Gastrocnemius medialis (tissue), 4 donors: ENCODE data around the gene THPO.

ENCODE experiments used
- POLR2A ChIP-seq, 2 donors: fragments of 450-650 bp; IDR thresholded peaks; one replicate each; pipeline ENCODE4 v1.6.1; 2017; ENCODE audit warnings: antibody characterized with exemption in 2 of 2, mild to moderate bottlenecking in 2 of 2, moderate library complexity in 2 of 2
- TF ChIP-seq, protein P1 (sequence below), 5 experiments: fragments of 450-650 bp in 3 of 5; fragments of 200-600 bp in 2 of 5; sonication (generic) in 2 of 5; IDR thresholded peaks in 4 of 5; conservative IDR thresholded peaks in 1 of 5; 1 replicate in 4 of 5; 2 replicates in 1 of 5; pipeline ENCODE4 v1.5.1; 2016 to 2019; ENCODE audit warnings: antibody characterized with exemption in 5 of 5, mild to moderate bottlenecking in 3 of 5, moderate library complexity in 3 of 5

DNA sequence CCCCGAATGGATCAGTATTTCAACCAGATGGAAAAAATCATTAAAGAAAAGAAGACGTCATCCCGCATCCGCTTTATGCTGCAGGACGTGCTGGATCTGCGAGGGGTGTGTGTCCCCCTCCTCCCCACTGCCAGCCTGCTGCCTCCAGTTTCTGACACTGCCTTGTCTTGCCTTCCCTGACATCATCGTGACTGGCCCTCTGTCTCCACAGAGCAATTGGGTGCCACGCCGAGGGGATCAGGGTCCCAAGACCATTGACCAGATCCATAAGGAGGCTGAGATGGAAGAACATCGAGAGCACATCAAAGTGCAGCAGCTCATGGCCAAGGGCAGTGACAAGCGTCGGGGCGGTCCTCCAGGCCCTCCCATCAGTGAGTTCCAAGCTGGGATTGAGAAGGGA lies 52.7 kb downstream of the THPO start:
- TF ChIP-seq, protein P1, sequence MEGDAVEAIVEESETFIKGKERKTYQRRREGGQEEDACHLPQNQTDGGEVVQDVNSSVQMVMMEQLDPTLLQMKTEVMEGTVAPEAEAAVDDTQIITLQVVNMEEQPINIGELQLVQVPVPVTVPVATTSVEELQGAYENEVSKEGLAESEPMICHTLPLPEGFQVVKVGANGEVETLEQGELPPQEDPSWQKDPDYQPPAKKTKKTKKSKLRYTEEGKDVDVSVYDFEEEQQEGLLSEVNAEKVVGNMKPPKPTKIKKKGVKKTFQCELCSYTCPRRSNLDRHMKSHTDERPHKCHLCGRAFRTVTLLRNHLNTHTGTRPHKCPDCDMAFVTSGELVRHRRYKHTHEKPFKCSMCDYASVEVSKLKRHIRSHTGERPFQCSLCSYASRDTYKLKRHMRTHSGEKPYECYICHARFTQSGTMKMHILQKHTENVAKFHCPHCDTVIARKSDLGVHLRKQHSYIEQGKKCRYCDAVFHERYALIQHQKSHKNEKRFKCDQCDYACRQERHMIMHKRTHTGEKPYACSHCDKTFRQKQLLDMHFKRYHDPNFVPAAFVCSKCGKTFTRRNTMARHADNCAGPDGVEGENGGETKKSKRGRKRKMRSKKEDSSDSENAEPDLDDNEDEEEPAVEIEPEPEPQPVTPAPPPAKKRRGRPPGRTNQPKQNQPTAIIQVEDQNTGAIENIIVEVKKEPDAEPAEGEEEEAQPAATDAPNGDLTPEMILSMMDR (IDR thresholded peaks at IDR 0.05 in 4 of 5, conservative IDR thresholded peaks at IDR 0.05 in 1 of 5) = no peak
- no peak for TF ChIP-seq POLR2A (IDR thresholded peaks at IDR 0.05)
